CD4-positive, alpha-beta T cell (primary cell): ENCODE measurements around the gene EPHB1. TPM values are rescaled to one million over a fixed set of nuclear protein-coding genes. Genes with fewer than 3 reads are reported as not detected.

Experiments
- ATAC-seq: fragments of 200-7000 bp; cut with Tn5 transposase; one replicate; pipeline ENCODE4 v1.10.0; 2022; ENCODE audit warnings: mild to moderate bottlenecking; ENCODE audit not compliant: poor library complexity
- CTCF ChIA-PET: fragments of 350-600 bp; sonication (Branson Sonifier 250); formaldehyde crosslinking; loops from one replicate; lab custom pipeline; 2021; ENCODE audit warnings: antibody characterized with exemption, inconsistent platforms; lab: Charles Lee
- POLR2A ChIA-PET: fragments of 350-600 bp; sonication (Branson Sonifier 250); formaldehyde crosslinking; loops from one replicate; lab custom pipeline; 2021; ENCODE audit warnings: antibody characterized with exemption, inconsistent platforms; lab: Charles Lee
- DNase-seq, 14 experiments: peaks; one replicate each; pipeline ENCODE4 v3.0.0-alpha.2; 2013 to 2020; ENCODE audit warnings: mixed read lengths in 2 of 14
- H3K27ac ChIP-seq, 2 donors: one replicate each; pipeline versions ENCODE4 v1.5.1 to v1.7.0; 2013; ENCODE audit warnings: low read length in 2 of 2, low read depth in 1 of 2, mild to moderate bottlenecking in 1 of 2
- H3K27me3 ChIP-seq, 2 experiments: 1 replicate in 1 of 2; 2 replicates in 1 of 2; pipeline versions ENCODE4 v1.6.1 to v1.7.0; 2013; ENCODE audit warnings: low read length in 2 of 2, control low read depth in 1 of 2, mild to moderate bottlenecking in 1 of 2, moderate library complexity in 1 of 2; ENCODE audit not compliant: insufficient read depth in 2 of 2, control insufficient read depth in 1 of 2
- H3K36me3 ChIP-seq: one replicate; pipeline ENCODE4 v1.6.1; 2013; ENCODE audit warnings: low read length, control low read depth; ENCODE audit not compliant: insufficient read depth
- H3K4me1 ChIP-seq: one replicate; pipeline ENCODE4 v1.6.1; 2013; ENCODE audit warnings: low read length, control low read depth; ENCODE audit not compliant: insufficient read depth
- H3K4me3 ChIP-seq: one replicate; pipeline ENCODE4 v1.5.1; 2013; ENCODE audit warnings: mild to moderate bottlenecking, low read length, moderate library complexity
- H3K9me3 ChIP-seq, 2 experiments: 1 replicate in 1 of 2; 2 replicates in 1 of 2; pipeline versions ENCODE4 v1.6.1 to v1.7.0; 2013; ENCODE audit warnings: low read length in 2 of 2, mild to moderate bottlenecking in 2 of 2, control low read depth in 1 of 2, moderate library complexity in 1 of 2; ENCODE audit not compliant: control insufficient read depth in 1 of 2, insufficient read depth in 1 of 2
- H3K27ac Mint-ChIP-seq: one replicate; pipeline ENCODE4 v1.8.0; 2020; ENCODE audit warnings: mixed read lengths
- H3K27me3 Mint-ChIP-seq: one replicate; pipeline ENCODE4 v1.8.0; 2021; ENCODE audit warnings: mixed read lengths
- H3K36me3 Mint-ChIP-seq: one replicate; pipeline ENCODE4 v1.8.0; 2021; ENCODE audit warnings: low read depth, mixed read lengths
- H3K4me1 Mint-ChIP-seq: one replicate; pipeline ENCODE4 v1.8.0; 2021; ENCODE audit warnings: low read depth, mixed read lengths
- H3K4me3 Mint-ChIP-seq: one replicate; pipeline ENCODE4 v1.8.0; 2020; ENCODE audit warnings: mild to moderate bottlenecking, mixed read lengths
- H3K9me3 Mint-ChIP-seq: one replicate; pipeline ENCODE4 v1.8.0; 2020; ENCODE audit warnings: mixed read lengths
- CTCF ChIP-seq: fragments of 200-600 bp; IDR thresholded peaks from one replicate; pipeline ENCODE4 v1.8.0; 2022; ENCODE audit warnings: antibody characterized with exemption, mild to moderate bottlenecking
- intact Hi-C, 2 experiments: fragments of 100-400 bp; cut with DNase I in 1 of 2; cut with micrococcal nuclease in 1 of 2; formaldehyde crosslinking; loops; one replicate each; pipeline versions ENCODE4 v1.15.1 to v1.9.0; 2023 to 2025; cut with DNase I, micrococcal nuclease
- total RNA-seq, 174 experiments: library from RNA in 2 of 174; stranded (reverse) in 2 of 174; gene quantifications; one replicate each; pipeline ENCODE4 v1.2.3 and lab custom pipeline; 2021 to 2026

The EPHB1 gene
- total RNA-seq, 2 experiments from 2014 or later, result 0.08 to 0.49 TPM

GRCh38 chr3:134991472-134992010 lies 196.5 kb downstream of the EPHB1 start:
- Histone ChIP-seq H3K9me3 (no peaks in the 10 kb centered on the region), H3K27ac (no peak overlapping the region), H3K27me3 (no peaks in the 10 kb centered on the region), H3K4me3 (no peak overlapping the region), H3K4me1 (no peaks in the 10 kb centered on the region), H3K36me3 (no peaks in the 10 kb centered on the region)
- Mint-ChIP-seq H3K36me3 (no peaks in the 10 kb centered on the region), H3K9me3 (no peaks in the 10 kb centered on the region), H3K27me3 (no peaks in the 10 kb centered on the region), H3K4me1 (no peaks in the 10 kb centered on the region), H3K4me3 (no peak overlapping the region), H3K27ac (no peak overlapping the region)
- ATAC-seq (no peak), DNase-seq (no peak)
- CTCF ChIA-PET, result no interaction called here
- intact Hi-C loops, result no loop called here
- POLR2A ChIA-PET, result no interaction called here
- TF ChIP-seq CTCF, result no peak

- POLR2A ChIA-PET, result no interaction called here
- H3K27me3 Mint-ChIP-seq, result no peaks in the 10 kb centered on the region
- CTCF ChIA-PET, result no interaction called here
These were observed 197.1 kb downstream of the EPHB1 start for GRCh38 chr3:134992180-134992579.

GRCh38 chr3:134992586-134992985 lies 197.5 kb downstream of the EPHB1 start:
- Histone ChIP-seq H3K27me3 (no peaks in the 10 kb centered on the region), H3K27ac (no peak overlapping the region), H3K9me3 (no peaks in the 10 kb centered on the region), H3K4me1 (no peaks in the 10 kb centered on the region), H3K36me3 (no peaks in the 10 kb centered on the region), H3K4me3 (no peak overlapping the region)
- no peak for TF ChIP-seq CTCF
- intact Hi-C loops, result no loop called here
- no peak overlapping the region for H3K4me3 Mint-ChIP-seq
- no peak overlapping the region for H3K27ac Mint-ChIP-seq
- DNase-seq (no peak), ATAC-seq (no peak)
- H3K9me3 Mint-ChIP-seq, result no peaks in the 10 kb centered on the region
- ChIA-PET CTCF (no interaction called here), POLR2A (no interaction called here)
- H3K4me1 Mint-ChIP-seq, result no peaks in the 10 kb centered on the region
- no peaks in the 10 kb centered on the region for H3K36me3 Mint-ChIP-seq
- H3K27me3 Mint-ChIP-seq, result no peaks in the 10 kb centered on the region

More at GRCh38 chr3:134992180-134992579, 197.1 kb downstream of the EPHB1 start:
- Histone ChIP-seq H3K4me1 (no peaks in the 10 kb centered on the region), H3K4me3 (no peak overlapping the region), H3K9me3 (no peaks in the 10 kb centered on the region), H3K27me3 (no peaks in the 10 kb centered on the region), H3K36me3 (no peaks in the 10 kb centered on the region), H3K27ac (no peak overlapping the region)
- Mint-ChIP-seq H3K27ac (no peak overlapping the region), H3K9me3 (no peaks in the 10 kb centered on the region), H3K4me3 (no peak overlapping the region), H3K36me3 (no peaks in the 10 kb centered on the region), H3K4me1 (no peaks in the 10 kb centered on the region)
- DNase-seq, result no peak
- TF ChIP-seq CTCF, result no peak
- intact Hi-C loops, result no loop called here
- ATAC-seq, result no peak
